ENCODE measurements around the gene CASK.

DNA sequence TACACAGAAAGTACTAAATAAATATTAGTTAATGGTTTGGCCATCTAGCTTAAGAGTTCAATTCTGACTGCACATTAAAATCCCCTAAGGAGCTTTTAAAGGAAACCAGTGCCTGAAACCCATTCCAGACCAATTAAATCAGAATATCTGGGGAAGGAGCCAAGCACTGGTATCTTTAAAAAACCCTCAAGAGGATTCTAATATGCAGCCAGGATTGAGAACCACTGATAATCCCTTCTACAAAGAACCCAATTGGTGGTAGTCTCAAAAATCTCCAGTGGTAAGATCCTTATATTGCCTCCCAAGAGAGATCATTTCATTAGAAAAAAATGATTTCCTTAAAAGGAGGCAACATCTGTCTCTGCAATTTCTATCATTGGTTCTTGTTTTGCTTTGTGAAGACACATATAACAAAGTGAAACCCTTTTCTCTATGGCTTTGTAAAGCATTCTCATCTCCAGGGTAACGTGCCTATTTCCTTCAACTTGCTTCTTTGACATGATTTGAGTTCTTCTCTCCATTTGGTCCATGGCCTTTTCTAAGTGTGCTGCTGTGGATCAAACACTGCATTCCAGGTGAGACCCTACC is 231.1 kb downstream of the CASK start:
- TF ChIP-seq EZH2 (IDR thresholded peaks at IDR 0.05; ENCODE audit: borderline replicate concordance, low read depth, low read length, severe bottlenecking) = no peak
- TF ChIP-seq CTCF (IDR thresholded peaks at IDR 0.05; ENCODE audit: borderline replicate concordance, extremely low read depth, low read length, poor library complexity, severe bottlenecking) = no peak

All from DND-41 (cell line).